ENCODE measurements around the gene TTBK1.

DNA sequence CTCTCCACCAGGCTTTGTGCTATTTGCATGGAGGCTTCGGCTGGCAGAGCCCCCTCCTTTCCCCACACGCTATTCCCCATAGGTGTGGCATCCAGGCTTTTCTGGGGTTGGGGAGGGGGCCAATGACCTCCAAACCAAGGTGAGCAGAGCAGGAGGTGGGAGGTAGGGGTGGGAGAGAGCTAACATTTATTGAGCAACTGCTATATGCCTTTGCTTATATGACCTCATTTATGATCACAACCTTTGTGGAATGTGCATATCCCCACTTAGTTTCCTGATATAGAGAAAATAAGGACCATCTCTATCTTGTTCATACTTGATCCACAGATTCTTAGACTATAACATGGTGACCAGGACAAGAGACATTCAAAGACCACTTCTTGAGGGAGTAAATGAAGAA lies 37.0 kb downstream of the TTBK1 start:
- TF ChIP-seq, protein P1, sequence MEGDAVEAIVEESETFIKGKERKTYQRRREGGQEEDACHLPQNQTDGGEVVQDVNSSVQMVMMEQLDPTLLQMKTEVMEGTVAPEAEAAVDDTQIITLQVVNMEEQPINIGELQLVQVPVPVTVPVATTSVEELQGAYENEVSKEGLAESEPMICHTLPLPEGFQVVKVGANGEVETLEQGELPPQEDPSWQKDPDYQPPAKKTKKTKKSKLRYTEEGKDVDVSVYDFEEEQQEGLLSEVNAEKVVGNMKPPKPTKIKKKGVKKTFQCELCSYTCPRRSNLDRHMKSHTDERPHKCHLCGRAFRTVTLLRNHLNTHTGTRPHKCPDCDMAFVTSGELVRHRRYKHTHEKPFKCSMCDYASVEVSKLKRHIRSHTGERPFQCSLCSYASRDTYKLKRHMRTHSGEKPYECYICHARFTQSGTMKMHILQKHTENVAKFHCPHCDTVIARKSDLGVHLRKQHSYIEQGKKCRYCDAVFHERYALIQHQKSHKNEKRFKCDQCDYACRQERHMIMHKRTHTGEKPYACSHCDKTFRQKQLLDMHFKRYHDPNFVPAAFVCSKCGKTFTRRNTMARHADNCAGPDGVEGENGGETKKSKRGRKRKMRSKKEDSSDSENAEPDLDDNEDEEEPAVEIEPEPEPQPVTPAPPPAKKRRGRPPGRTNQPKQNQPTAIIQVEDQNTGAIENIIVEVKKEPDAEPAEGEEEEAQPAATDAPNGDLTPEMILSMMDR (conservative IDR thresholded peaks at IDR 0.05): no peak
- TF ChIP-seq ZFX (IDR thresholded peaks at IDR 0.05): no peak
